HL-60 (cell line): ENCODE results near the gene CCL11.

Experiments used
- DNase-seq, 2 experiments: peaks; one replicate each; pipeline ENCODE4 v3.0.0-alpha.2; 2010 to 2020; ENCODE audit warnings: low read depth in 1 of 2, low spot score in 1 of 2
- H3K27ac ChIP-seq: fragments of 250-450 bp; sonication (Bioruptor Pico); replicated peaks from 2 replicates; pipeline ENCODE4 v1.5.1; 2020; ENCODE audit warnings: mild to moderate bottlenecking, moderate library complexity
- H3K27me3 ChIP-seq: fragments of 250-450 bp; sonication (Bioruptor Pico); 2 replicates; pipeline ENCODE4 v1.5.1; 2021; ENCODE audit warnings: mild to moderate bottlenecking, moderate library complexity; ENCODE audit not compliant: insufficient read depth, poor library complexity, severe bottlenecking
- H3K4me3 ChIP-seq: replicated peaks from 2 replicates; pipeline ENCODE4 v1.5.1; 2011; ENCODE audit warnings: mild to moderate bottlenecking, control low read depth, low read length; ENCODE audit not compliant: insufficient read depth
- GABPA ChIP-seq: IDR thresholded peaks from 2 replicates; pipeline ENCODE4 v1.6.1; 2012; ENCODE audit warnings: low read depth
- POLR2AphosphoS5 ChIP-seq: IDR thresholded peaks from 2 replicates; pipeline ENCODE4 v1.6.1; 2012; ENCODE audit warnings: low read depth
- SPI1 ChIP-seq: IDR thresholded peaks from 2 replicates; pipeline ENCODE4 v1.6.1; 2012; ENCODE audit warnings: low read depth, mild to moderate bottlenecking, borderline replicate concordance
- TF ChIP-seq, protein P1 (sequence below): IDR thresholded peaks from one replicate; pipeline ENCODE4 v1.5.1; 2011; ENCODE audit warnings: low read length, control low read depth, inconsistent platforms; ENCODE audit not compliant: insufficient read depth
- TF ChIP-seq, protein P2 (sequence below): IDR thresholded peaks from 2 replicates; pipeline ENCODE4 v1.6.1; 2012; ENCODE audit warnings: low read depth; ENCODE audit not compliant: insufficient replicate concordance

CCL11 gene

DNA sequence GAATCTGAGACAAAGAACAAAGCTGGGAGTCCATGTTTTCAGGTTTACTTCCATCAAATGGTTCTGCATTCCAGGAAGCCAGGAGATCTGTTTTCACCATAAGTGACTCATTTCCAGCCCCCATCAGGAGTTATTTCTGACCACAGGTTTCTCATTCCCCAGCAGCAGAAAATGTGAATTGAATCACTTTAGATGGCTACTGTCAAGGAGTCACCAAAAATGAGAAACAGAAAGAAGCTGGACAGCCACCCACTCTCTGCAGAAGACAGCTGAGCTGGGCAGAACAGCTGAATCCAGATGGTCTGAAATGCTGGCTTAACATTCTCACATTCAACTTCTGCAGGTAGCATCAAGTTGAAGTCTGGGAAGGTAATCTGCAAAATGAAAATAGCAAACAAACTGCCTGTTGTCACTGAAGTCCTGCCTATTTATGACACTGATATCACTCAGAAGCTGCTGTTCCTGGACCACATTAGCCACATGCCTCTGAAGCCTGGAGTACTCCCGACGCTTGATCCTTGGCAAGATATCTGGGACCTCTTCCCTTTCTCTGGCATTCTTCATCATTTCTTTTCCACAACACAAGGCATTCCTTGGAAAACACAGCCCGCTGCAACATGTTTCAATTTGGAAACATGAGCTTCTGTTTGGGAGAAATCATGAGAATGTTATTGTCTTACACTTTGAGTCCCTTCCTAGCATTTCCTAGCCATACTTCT is 15.3 kb downstream of the CCL11 start:
- TF ChIP-seq POLR2AphosphoS5 (no peak), GABPA (no peak), SPI1 (no peak)
- TF ChIP-seq, protein P1, sequence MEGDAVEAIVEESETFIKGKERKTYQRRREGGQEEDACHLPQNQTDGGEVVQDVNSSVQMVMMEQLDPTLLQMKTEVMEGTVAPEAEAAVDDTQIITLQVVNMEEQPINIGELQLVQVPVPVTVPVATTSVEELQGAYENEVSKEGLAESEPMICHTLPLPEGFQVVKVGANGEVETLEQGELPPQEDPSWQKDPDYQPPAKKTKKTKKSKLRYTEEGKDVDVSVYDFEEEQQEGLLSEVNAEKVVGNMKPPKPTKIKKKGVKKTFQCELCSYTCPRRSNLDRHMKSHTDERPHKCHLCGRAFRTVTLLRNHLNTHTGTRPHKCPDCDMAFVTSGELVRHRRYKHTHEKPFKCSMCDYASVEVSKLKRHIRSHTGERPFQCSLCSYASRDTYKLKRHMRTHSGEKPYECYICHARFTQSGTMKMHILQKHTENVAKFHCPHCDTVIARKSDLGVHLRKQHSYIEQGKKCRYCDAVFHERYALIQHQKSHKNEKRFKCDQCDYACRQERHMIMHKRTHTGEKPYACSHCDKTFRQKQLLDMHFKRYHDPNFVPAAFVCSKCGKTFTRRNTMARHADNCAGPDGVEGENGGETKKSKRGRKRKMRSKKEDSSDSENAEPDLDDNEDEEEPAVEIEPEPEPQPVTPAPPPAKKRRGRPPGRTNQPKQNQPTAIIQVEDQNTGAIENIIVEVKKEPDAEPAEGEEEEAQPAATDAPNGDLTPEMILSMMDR: no peak
- TF ChIP-seq, protein P2, sequence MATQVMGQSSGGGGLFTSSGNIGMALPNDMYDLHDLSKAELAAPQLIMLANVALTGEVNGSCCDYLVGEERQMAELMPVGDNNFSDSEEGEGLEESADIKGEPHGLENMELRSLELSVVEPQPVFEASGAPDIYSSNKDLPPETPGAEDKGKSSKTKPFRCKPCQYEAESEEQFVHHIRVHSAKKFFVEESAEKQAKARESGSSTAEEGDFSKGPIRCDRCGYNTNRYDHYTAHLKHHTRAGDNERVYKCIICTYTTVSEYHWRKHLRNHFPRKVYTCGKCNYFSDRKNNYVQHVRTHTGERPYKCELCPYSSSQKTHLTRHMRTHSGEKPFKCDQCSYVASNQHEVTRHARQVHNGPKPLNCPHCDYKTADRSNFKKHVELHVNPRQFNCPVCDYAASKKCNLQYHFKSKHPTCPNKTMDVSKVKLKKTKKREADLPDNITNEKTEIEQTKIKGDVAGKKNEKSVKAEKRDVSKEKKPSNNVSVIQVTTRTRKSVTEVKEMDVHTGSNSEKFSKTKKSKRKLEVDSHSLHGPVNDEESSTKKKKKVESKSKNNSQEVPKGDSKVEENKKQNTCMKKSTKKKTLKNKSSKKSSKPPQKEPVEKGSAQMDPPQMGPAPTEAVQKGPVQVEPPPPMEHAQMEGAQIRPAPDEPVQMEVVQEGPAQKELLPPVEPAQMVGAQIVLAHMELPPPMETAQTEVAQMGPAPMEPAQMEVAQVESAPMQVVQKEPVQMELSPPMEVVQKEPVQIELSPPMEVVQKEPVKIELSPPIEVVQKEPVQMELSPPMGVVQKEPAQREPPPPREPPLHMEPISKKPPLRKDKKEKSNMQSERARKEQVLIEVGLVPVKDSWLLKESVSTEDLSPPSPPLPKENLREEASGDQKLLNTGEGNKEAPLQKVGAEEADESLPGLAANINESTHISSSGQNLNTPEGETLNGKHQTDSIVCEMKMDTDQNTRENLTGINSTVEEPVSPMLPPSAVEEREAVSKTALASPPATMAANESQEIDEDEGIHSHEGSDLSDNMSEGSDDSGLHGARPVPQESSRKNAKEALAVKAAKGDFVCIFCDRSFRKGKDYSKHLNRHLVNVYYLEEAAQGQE: no peak
- no peak for DNase-seq
- H3K4me3 ChIP-seq: no peak overlapping the region
- H3K27me3 ChIP-seq: no peaks in the 10 kb centered on the region
- no peak overlapping the region for H3K27ac ChIP-seq

DNA sequence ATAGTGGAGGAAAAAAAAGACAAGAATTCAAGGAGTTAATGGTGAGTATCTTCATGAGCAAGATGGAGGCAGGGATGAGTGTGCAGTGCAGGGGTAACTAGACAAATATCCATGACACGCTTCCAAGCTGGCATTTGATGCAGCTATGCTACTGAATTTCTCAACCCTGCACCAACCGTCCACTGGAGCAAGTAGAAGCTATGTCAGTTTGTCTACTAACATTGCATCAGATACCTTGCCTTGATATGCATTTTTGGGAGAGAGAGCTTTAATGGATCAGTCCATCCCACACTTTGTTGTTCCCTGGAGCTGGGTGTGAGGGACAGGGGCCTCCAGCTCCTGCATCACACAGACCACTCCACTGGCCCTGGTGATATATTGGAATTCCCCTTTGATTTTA is 16.4 kb downstream of the CCL11 start:
- H3K27ac ChIP-seq: no peak overlapping the region
- DNase-seq: no peak

DNA sequence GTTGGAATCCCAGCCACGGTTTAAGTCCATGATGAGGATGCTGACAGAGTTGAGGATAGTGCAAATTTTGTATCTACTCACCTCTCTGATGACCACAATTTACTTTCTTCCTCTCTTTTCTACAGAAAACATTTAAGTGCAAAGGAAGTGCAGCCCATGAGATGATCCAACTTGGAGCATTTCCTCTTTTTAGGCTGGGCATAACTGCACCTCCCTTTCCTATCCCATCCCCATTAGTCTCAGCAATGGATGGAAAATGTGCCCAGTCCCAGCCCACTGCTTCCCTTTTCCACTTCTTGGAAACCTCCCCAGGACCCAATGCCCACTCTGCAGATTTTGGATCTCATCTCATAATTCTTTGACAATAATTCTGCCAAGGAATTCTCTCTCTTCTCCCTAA is 17.1 kb downstream of the CCL11 start:
- DNase-seq: no peak
- Histone ChIP-seq H3K27ac (no peak overlapping the region), H3K4me3 (no peak overlapping the region), H3K27me3 (no peaks in the 10 kb centered on the region)
- peak; percentile 88 for TF ChIP-seq SPI1
- no peak for TF ChIP-seq POLR2AphosphoS5

More for the DNA sequence above, 16.4 kb downstream of the CCL11 start:
- no peaks in the 10 kb centered on the region for H3K27me3 ChIP-seq
- TF ChIP-seq GABPA: no peak
- TF ChIP-seq, protein P2: no peak
- TF ChIP-seq, protein P1: no peak
- no peak overlapping the region for H3K4me3 ChIP-seq

DNA sequence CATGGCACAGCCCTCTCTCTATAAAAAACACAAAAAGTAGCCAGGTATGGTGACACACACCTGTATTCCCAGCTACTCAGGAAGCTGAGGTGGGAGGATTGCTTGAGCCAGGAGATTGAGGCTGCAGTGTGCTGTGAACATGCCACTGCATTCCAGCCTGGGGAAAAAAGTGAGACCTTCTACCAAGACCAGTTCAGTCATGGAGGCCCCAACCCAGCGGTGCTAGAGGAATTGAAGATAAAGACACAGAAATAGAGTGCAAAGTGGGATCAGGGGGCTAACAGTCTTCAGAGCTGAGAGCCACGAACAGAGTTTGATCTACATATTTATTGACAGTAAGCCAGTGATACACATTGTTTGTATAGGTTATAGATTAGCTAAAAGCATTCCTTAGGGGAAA is 18.1 kb downstream of the CCL11 start:
- Histone ChIP-seq H3K27ac (no peak overlapping the region), H3K4me3 (no peak overlapping the region), H3K27me3 (no peaks in the 10 kb centered on the region)
- TF ChIP-seq, protein P2: no peak
- TF ChIP-seq, protein P1: no peak
- TF ChIP-seq GABPA (no peak), SPI1 (no peak), POLR2AphosphoS5 (no peak)
- DNase-seq: no peak
